Jurkat, Clone E6-1 (cell line): ENCODE results near the gene CNOT6. TPM values are rescaled to one million over a fixed set of nuclear protein-coding genes. Genes with fewer than 3 reads are reported as not detected.
"Not testable (repeated sequence)": the region's sequence is repeated elsewhere in the genome, so short reads cannot be mapped to it uniquely, and the experiment has no call there.

ENCODE experiments used
- DNase-seq: peaks from one replicate; pipeline ENCODE4 v3.0.0-alpha.2; 2011; ENCODE audit warnings: low read depth, low spot score
- H3K4me3 ChIP-seq: 2 replicates; pipeline ENCODE4 v1.5.1; 2011; ENCODE audit warnings: mild to moderate bottlenecking, low read length, control low read depth, moderate library complexity
- polyA plus RNA-seq: library from polyadenylated mRNA; unstranded; fragments of >200 nt; gene quantifications from one replicate; pipeline ENCODE4 v1.2.1, GENCODE V29; 2012; ENCODE audit warnings: missing spikeins; ENCODE audit not compliant: insufficient read length, insufficient read depth

CNOT6 gene
- 24.6 TPM for polyA plus RNA-seq

DNA sequence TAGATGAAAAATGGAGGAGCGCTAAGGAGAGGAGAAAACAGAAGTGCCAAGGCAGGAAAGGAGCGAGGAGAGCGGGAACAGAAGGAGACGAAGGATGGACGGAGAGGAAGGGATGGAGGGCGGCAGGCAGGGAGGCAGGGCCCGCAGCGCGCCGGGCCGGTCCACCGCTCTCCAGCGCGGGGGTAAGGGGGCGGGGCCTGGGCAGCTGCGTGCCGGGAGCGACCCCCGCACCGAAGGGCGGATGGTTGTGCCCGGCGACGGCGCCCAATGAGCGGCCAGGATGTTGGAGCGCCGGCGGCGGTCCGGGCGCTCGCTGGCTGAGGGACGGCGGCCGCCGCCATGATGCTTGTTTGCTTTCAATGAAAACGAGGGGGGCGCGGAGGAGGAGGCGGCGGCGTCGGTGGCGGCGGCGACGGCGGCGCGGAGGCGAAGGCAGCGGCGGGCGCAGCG is at the start of gene CNOT6:
Gene CNOT6, plus strand, starts transcription at position 320 of the 450 bp plus-strand sequence. CDS start 34,898 bp downstream, outside the sequence.
- peak; percentile 90 for DNase-seq
- peak within 1 kb of the TSS; percentile 78 for H3K4me3 ChIP-seq

DNA sequence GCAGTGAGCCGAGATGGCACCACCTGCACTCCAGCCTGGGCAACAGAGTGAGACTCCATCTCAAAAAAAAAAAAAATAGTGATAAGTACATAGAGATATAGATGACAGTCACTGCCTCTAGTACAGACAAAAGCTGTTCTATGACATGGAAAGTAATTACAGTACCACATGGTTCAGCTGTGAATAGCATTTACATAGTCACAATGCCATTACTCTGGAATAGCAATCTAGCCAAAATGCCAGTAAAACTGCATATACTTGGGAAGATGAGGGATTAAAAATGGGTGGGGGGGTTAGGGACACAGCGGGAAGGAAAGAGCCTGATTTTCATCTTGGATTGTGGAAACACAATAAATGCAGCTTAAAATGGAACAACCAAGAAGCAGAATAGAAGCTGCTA is 39.4 kb upstream of the CNOT6 start:
- no peak overlapping the region for H3K4me3 ChIP-seq
- no peak for DNase-seq

DNA sequence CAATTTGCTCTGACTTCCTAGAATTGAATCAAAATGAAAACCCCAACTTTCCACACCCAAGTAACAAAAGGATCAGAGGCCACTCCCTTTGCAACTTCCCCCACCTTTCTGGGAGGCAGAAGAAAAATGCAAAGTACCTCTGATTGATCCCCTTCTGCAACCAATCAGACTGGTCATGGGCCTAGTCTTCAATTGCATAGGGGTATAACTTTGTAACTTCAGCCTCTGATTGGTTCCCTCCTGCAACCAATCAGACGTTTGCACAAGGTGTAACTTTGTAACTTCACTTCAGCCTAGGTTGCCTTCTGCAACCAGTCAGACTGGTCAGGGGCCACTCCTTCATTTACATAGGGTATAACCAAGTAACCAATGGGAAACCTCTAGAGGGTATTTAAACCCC is 38.3 kb upstream of the CNOT6 start:
- DNase-seq = peak; percentile 9

DNA sequence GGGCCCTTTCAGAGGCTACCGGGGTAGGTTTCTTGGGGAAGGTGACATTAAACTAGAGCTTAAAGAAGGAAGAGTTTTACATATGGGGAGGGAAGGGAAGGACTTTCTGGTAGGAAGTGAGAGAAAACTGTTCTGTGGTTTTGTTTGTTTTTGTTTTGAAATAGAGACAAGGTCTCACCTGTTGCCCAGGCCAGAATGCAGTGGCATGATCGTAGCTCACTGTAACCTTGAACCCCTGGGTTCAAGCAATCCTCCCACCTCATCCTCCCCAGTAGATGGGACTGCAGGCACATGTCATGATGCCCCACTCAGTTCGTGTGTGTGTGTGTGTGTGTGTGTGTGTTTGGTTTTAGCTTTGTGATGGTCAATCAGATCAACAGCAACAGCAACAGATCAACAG is 37.4 kb upstream of the CNOT6 start:
- H3K4me3 ChIP-seq = no peak overlapping the region
- no peak for DNase-seq

More for the DNA sequence above, 38.3 kb upstream of the CNOT6 start:
- no peak overlapping the region for H3K4me3 ChIP-seq

DNA sequence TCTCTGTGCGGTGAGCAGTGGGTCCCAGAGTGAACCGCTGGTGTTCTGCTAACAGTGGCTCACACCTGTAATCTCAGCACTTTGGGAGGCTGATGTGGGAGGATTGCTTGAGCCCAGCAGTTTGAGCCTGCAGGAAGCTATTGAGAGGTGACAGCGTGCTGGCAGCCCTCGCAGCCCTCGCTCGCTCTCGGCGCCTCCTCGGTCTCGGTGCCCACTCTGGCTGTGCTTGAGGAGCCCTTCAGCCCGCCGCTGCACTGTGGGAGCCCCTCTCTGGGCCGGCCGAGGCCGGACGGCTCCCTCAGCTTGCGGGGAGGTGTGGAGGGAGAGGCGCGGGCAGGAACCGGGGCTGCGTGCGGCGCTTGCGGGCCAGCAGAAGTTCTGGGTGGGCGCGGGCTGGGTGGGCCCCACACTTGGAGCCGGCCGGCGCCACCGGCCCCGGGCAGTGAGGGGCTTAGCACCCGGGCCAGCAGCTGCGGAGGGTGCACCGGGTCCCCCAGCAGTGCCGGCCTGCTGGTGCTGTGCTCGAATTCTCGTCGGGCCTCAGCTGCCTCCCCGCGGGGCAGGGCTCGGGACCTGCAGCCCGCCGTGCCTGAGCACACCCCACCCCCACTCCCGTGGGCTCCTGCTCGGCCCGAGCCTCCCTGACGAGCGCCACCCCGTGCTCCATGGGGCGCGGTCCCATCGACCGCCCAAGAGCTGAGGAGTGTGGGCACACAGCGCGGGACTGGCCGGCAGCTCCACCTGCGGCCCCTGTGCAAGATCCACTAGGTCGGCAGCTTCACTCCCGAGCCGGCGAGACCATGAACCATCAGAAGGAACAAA is 35.1 kb upstream of the CNOT6 start:
- not testable (repeated sequence) for DNase-seq

DNA sequence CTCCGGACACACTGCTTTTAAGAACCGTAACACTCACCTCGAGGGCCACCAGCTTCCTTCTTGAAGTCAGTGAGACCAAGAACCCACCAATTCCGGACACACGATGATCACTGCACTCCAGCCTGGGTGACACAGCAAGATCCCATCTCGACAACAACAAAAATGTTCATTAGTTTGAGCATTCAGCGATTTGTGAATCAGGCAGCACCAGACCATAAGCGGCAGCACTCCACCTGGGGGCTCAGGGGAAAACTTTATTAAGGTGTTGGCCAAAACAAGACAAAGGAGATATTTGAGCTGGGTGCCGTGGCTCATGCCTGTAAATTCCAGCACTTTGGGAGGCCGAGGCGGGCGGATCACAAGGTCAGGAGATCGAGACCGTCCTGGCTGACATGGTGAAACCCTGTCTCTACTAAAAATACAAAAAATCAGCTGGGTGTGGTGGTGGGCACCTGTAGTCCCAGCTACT is 34.5 kb upstream of the CNOT6 start:
- not testable (repeated sequence) for DNase-seq, H3K4me3 ChIP-seq

More for the DNA sequence above, 35.1 kb upstream of the CNOT6 start:
- H3K4me3 ChIP-seq = not testable (repeated sequence)

DNA sequence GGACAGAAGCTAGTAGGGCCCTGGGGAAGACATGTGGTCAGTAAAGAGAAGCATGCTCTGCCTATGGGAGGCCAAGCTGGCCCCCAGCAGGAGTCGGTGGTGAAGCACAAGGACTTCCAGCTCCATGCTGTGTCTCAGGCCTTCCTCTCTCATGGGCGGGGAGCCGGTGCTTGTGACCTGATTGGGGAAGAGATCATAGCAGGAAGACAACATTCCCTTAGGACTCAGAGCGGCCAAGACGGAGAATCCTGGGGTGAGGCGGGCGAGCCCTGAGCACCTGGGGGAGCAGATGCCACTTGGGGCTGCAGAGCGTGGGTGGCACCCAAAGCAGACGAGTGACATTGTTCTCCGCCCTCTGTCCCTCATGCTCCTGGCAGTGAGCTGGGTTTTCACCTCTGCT is 33.3 kb upstream of the CNOT6 start:
- no peak overlapping the region for H3K4me3 ChIP-seq
- DNase-seq = no peak

DNA sequence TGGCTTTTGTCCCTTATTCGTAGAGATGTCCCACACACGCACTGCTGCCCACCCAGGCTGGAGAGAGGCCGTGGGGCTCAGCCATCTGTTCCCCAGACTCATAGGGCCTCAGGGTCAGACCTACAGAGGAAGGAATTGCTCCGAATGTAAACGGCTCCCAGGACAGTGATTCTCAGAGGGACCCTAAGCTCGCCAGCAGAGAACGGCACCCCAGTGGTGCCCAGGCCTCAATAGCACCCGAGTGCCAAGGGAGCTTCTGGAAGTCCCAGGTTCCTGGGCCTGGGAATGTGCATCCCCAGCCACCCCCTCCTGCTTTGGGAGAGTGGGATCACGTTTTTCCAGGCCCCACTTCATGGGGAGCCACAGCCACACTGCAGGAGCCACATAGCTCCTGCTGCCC is 32.9 kb upstream of the CNOT6 start:
- no peak for DNase-seq
- H3K4me3 ChIP-seq = no peak overlapping the region

DNA sequence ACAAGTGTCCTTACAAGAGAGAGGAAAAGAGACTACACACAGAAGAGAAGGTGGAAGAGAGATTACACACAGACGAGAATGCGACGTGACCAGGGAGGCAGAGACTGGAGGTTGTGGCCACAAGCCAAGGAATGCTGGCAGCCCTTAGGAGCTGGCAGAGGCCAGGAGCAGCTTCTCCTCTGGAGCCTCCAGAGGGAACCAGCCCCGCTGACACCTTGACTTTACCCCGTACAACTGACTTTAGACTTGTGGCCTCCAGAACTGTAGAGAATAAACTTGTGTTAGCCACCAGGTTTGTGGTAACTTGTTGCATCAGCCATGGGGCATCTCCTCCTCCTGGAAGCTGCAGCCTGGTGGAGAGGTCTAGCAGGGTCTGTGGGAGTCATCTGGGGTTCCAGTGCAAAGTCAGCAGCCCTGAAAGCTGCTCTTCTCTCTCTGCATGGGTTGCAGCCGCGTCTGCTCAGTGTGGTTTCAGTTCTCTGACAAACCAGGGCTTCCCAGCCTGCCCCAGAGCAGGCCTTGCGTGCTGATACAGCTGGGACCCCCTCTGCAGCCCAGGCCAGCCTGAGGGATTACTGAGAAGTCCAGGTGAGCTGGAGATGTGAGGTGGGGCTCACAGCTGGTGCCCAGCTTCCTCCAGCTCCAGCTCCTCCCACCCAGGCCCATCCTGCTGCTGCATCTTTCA is 30.8 kb upstream of the CNOT6 start:
- DNase-seq = no peak
- H3K4me3 ChIP-seq = no peak overlapping the region

DNA sequence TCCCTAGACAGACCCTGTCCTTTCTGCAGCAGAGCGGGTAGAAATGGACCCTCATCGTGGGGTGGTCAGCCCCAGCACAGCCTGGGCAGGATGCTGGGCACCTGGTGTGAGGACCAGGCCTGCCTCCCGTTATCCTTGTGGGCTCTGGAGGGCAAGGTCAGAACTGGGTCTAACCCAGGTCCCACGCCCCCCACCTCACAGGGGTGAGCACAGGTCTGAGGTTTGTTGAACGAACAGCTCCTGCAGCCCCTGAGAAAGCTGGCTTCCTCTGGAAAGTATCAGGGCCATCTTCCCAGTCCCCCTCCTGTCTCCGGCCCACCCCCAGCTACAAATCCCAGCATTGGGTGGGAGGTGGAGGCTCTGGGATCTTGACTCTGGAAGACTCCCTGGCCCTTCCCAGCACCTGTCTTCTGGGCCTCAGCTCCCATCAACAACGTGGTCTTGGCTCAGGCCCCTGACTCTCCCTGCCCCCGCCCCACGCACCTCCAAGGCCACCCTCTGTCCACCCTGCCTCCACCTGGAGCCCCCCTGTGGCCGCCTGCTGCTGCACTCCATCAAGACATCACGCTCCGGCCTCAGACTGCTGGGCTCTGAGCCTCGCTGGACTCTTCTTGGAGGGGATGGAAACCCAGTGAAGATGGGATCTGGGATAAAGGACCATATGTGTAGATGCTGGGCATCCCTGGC is 30.1 kb upstream of the CNOT6 start:
- no peak overlapping the region for H3K4me3 ChIP-seq
- no peak for DNase-seq

DNA sequence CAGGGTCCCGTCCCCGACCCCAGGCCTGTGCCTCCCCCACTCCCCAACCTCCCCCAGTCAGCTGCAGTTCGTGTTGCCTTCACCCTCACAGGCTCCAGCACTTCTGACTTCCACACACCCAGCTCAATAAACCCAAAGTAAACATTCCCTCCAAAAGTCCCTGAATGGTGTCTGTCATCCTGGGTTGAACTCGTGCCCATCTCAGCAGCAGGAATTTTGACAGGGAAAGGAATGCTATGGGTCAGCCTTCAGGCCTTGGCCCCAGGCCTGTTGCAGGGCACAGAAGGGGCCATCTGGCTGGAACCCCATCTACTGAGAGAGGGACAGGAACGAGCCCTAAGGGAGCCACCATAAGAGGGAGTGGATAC is 29.6 kb upstream of the CNOT6 start:
- DNase-seq = no peak
- H3K4me3 ChIP-seq = no peak overlapping the region

DNA sequence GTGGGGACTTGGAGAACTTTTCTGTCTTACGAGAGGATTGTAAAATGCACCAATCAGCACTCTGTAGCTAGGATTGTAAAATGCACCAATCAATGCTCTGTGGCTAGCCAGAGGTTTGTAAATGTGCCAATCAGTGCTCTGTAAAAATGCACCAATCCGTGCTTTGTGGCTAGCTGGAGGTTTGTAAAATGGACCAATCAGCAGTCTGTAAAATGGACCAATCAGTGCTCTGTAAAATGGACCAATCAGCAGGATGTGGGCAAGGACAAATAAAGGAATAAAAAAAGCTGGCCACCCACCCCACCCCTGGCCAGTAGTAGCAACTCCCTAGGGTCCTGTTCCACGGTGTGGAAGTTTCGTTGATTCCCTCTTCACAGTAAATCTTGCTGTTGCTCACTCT is 29.1 kb upstream of the CNOT6 start:
- not testable (repeated sequence) for DNase-seq, H3K4me3 ChIP-seq

DNA sequence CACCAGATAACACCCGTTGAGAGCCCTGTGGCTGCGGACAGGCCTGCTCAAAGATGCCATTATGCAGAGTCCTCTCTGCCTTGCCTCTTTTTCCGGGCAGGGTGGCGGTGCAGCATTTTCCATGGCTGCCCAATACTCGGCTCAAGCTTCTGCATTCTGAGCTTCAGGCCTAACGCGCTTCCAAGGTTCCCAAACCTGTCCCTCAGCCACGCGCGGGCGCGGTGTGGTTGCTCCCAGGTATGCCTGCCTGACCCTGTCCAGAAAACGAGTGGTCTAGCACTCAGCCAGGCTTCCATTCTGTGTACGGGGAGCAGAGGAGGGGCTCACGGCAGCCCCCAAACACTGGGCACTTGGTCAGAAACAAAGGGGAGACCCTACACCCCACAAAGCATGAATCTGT is 27.9 kb upstream of the CNOT6 start:
- H3K4me3 ChIP-seq = no peak overlapping the region
- no peak for DNase-seq

DNA sequence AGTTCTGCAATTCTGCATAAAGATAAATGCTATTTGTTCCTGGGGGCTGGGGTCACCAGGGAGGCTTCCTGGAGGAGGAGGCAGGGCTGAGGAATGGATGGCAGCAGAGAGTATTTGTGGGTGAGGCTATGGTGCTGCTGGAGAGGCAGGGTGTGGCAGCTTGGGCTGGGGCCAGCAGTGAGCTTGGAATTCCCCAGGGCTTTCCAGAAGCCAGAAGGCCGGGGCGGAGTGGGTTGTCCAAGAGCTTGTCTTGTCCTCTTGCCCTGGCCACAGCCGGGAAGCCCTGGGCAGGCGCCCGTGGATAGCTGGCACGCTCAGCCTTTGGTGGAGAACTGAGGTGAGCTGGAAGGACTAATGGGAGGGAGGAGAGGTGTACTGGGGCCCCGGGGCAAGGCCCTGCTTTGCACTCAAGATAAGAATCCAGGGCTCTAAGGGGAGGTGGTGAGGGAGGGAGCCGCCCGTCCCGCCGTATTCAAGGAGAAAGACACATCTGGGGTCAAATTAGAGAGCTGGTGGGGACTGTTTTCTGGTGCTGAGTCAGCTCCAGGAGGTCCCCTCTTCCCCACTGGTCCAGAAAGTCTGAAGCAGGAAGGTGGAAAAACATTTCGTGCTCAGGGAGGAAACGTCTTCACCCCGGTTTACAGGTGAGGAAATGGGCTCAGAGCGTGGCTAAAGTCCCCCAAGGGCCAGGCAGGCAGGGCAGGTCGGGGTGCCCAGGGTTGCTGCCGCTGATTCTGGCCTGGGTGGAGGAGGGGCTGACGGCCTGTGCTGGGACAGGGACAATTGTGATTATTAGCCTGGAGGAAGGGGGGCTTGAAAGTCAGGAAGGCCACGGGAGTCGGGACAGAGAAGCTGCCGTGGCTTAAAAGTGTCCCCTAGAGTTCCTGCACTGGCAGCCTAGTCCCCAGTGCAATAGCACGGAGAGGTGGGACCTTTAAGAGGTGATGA is 26.9 kb upstream of the CNOT6 start:
- no peak overlapping the region for H3K4me3 ChIP-seq
- DNase-seq = no peak

DNA sequence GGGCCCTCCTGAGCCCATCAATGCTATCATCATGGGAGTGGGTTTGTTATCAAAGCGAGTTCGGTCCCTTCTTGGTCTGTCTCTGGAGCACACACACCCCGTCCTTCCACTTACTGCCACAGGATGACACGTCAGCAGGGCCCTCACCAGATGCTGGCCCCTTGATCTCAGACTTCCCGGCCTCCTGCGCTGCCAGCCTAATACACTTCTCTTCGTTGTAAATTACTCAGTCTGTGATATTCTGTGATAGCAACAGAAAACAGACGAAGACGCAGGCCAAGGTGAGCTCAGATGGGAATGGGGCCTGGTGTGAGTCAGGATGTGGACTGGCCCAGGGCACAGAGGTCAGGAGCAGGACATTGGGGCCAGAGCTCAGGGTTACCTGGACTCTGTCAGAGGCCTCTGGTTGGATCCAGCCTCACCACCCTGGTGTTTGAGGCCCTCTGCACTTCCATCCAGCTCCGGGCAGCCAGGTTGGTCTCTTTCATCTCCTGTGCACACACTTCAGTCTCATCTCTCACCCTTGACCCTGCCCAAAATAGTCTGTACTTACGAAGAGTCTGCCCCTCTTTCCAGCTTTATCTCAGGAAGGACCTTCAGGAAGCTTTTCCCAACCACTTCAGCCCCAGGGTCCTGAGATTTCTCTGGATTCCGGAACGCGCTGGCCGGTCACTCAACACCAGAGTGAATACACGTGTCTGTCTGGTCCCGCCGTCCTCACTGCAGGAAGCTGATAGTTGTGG is 26.0 kb upstream of the CNOT6 start:
- no peak overlapping the region for H3K4me3 ChIP-seq
- DNase-seq = no peak

DNA sequence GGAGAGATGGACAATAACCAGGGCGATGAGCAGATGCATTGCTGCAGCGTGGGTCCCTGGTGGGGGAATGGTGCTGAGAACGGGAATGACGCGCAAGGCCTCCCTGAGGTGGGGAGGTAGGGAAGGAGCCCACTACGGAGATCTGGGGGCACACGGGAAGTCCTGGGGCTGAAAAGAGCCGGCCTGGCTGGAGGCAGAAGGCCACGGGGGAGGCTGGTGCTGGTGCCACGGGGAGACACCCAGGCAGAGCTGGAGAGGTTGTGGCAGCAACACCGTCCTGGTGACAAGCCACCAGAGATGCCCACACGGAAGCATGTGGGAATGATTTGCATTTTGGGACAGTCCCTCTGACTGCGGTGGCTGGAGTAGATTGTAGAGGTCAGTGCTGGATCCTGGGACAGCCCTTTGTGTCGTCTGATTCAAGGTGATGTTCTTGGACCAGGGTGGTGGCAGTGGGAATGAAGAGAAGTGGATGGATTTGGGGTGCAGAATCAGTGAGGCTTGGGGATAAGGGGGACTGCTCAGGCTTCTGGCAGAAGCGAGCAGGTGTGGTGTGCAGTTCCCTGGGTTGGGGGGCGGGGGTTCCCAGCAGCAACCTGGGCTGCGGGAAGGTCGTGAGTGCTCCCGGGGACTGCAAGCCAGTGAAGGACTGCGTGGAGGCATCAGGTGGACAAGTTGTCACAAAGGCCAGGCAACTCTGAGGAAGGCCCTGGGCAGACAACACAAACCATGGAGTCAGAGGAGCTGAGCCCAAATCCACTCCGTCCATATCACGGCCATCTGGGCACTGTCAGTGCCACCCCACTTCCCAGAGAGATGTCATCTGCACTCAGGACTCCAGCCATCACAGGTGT is 25.2 kb upstream of the CNOT6 start:
- DNase-seq = no peak

DNA sequence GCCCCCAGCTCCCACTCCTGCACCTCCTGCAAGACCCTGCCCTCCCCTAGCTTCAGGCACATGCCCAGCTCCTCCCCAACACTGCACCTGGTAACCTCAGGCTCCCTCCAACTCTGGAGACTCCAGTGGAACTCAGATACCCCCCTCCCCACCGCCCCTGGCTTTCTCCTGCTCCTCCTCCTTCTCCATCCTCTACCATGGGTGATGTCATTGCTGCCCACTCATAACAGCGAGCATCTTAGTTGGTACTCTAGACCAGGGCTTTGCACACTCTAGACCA is 24.7 kb upstream of the CNOT6 start:
- no peak for DNase-seq

More for the DNA sequence above, 25.2 kb upstream of the CNOT6 start:
- H3K4me3 ChIP-seq = no peak overlapping the region

More for the DNA sequence above, 24.7 kb upstream of the CNOT6 start:
- no peak overlapping the region for H3K4me3 ChIP-seq
